SW480 (cell line): ENCODE data around the gene RFXANK.
A peak's percentile ranks its signal among the peaks of the same experiment; 100 is the strongest.
"Not testable (repeated sequence)": the region's sequence is repeated elsewhere in the genome, so short reads cannot be mapped to it uniquely, and the experiment has no call there.

ENCODE experiments used
- DNase-seq: peaks from one replicate; pipeline ENCODE4 v3.0.0-alpha.2; 2016; ENCODE audit warnings: low spot score

Gene RFXANK

DNA sequence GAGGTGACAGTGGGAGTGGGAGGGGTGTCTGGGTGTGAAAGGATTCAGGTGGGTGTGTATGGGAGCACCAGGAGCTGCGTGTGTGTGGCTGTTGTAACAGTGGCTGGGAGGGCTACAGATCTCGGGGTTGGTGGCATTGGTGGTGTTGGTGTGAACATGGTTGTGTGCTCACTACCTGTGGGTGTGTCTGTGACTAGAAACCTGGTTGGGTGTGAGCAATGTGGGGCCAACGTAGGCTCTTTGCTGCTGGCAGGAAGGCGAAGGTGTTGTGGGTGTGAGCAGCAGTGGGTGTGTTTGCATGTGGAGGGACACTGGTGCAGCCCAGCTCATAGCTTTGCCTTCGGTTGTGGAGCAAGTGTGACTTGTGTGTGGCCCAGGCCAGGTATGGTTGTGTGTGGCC lies 14.9 kb downstream of the RFXANK start:
- no peak for DNase-seq

GRCh38 chr19:19207637-19208572 lies 15.8 kb downstream of the RFXANK start:
- DNase-seq: no peak

DNA sequence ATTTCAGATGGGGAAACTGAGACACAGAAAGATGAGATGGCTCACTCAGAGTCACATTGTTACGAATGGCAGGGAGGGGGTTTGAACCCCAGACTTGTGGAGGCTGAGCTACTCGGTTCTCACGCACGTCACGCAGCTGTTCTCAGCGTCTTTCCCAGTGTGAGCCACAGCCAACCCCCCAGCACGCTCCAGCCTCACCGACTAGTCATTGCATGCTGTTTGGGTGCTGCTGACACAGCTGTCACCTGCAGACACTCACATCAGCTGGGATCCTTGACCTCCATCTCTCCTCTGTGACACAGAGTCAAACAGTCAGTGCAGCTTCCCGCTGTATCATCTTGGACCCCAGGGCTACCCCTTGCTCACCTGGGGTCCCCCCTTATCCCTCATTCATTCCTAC lies 17.3 kb downstream of the RFXANK start:
- DNase-seq: no peak

DNA sequence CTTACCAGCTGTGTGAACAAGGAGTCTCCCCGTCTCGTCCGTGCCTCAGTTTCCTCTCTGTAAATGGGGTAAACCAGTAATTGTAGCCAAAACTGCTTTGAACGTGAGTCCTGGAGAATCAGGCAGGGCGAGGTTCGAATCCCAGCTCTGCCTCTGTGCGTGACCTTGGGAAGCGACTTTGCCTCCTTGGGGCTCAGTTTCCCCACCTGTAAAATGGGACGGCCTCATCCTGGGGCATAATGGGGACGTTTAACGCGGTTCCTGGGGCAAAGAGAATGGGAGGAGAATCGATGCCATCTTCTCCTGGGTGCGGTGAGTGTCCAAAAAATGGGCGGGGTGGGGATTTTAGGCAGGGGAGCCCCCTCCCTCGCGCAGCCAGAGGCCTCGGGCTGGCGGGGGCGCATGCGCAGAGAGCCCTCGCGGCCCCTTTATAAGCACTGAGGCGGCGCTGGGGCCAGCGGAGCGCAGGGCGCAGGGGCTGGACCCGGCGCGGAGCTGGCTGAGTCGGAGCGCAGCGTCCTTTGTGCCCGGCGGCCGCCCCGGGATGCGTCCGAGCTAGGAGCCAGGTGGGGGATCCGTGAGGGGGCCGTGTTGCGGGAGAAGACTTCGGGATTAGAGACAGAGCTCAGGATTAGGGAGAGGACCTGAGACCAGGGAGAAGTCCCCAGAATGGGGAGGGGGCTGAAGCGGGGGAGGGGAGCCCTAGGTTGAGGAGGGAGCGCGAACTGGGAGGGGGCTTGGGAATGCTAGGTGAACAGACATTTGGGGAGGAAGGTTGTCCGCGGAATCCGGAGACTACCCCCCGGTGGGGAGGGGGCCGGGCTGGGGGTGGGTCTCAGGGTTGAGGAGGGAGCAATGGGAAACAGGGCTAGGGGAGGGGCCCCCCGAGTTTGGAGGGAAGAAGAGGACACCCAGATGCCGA lies 19.7 kb downstream of the RFXANK start, which contains the start of gene NCAN:
Gene NCAN (plus strand): TSS at position 460 of the 922 bp plus-strand sequence. CDS start 4,996 bp downstream, outside the sequence.
- DNase-seq: no peak

DNA sequence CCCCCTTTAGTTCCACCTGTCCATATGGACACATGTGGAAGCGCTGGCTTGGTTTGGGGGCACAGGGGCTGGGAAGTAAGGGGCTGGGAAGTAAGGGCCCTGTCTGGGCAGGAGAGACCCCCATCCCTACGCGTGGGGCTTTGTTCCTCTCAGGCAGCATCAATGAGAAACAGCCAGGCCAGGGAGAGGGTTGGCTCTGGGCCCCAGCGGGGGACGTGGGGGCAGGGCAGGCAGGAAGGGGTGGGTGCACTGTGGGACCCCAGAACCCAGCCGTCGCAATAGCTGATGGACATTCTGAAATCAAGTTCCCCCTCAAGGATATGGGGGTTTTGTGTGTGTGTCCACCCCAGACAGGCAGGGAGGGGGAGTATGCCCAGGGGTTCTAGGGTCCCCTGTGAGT lies 20.9 kb downstream of the RFXANK start:
- DNase-seq: no peak

DNA sequence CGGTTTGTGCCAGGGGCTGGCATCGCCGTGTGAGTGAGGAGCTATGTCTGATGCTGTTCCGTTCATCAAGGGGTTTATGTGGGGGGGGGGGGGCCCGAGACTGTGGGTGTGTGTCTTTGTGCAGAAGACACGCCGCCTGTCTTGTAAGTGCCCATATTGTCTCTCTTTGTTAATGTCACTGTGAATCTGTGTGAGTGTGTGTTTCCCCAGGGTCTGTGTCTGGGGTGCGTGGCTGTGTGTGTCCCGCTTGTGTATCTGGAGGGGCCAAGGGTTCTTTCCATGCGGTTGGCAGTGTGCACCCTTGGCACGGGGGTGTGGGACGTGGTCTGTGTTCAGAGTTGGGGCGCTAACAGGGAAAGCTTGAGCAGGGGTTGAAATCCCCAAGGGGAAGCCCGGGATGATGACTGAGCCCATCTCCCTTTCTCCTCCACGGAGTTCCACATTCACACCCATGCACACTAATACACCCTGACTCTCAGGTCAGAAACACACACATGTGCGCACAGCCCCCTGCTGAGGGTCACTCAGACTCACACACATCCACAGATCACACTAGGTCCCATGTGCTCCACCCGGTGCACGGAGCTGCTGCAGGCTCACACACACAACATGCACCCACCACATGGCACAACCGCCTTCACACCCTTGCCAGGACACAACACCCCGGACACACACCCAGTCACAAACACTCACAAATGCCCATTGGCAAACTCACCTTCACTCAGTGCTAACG lies 21.5 kb downstream of the RFXANK start:
- no peak for DNase-seq

DNA sequence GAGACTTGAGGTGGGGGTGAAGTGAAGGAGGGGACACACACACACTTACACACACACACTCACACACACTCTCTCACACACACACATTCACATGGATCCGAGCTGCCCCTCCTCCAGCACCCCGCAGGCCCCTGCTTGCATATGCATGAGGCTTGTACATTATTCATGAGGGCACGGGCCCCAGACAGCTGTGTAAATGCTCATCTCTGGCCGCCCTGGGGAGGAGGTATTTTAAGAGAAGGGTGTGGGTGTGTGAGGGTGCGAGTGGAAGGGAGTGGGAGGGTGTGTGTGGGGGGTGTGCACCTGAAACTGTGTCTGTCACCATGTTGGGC lies 22.1 kb downstream of the RFXANK start:
- DNase-seq: no peak

DNA sequence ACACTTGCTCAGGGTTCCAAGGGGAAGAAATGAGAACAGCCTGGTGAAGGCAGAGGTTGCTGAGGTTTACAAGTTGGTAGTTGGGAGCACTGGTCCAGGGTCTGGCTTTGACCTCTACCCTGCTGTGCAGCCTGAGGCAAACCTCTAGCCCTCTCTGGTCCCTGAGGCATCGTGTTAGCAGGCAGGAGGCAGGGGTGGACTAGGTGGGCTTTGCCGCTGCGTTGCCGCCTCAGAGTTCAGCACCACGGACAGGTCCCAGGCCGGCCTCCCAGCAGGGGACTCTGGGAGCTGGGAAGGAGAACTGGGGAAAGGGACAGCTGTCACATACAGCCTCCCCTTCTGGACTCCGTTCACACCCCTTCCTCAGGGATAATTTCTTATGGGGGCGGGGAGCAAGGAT lies 22.8 kb downstream of the RFXANK start:
- DNase-seq: no peak

- no peak for DNase-seq
These were observed 23.7 kb downstream of the RFXANK start for GRCh38 chr19:19215792-19216191.

- DNase-seq: peak; percentile 58
These were observed 25.0 kb downstream of the RFXANK start for GRCh38 chr19:19217099-19217498.

DNA sequence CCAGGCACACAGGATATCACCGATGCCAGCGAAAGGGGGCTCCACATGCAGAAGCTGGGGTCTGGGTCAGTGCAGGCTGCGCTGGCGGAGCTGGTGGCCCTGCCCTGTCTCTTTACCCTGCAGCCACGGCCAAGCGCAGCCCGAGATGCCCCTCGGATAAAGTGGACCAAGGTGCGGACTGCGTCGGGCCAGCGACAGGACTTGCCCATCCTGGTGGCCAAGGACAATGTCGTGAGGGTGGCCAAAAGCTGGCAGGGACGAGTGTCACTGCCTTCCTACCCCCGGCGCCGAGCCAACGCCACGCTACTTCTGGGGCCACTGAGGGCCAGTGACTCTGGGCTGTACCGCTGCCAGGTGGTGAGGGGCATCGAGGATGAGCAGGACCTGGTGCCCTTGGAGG lies 26.9 kb downstream of the RFXANK start:
- DNase-seq: no peak

- DNase-seq: not testable (repeated sequence)
These were observed 28.9 kb downstream of the RFXANK start for GRCh38 chr19:19221000-19221399.

DNA sequence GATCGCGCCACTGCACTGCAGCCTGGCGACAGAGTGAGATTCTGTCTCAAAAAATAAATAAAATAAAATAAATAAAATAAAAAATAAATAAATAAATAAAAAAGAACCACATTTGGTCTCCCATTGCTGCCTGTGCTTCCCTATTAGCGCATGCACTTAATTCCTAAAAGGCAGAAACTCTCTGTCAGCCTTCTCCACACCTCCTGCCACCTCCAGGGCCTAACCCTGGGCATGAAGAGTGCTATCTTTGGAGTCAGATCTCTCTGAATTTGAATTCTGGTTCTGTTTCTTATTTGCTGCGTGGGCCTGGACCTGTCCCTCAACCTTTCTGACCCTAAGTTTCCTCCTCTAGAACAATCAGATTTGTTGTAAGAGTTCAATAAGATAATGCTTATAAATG lies 31.0 kb downstream of the RFXANK start:
- DNase-seq: no peak

GRCh38 chr19:19223636-19224035 lies 31.6 kb downstream of the RFXANK start:
- DNase-seq: no peak

DNA sequence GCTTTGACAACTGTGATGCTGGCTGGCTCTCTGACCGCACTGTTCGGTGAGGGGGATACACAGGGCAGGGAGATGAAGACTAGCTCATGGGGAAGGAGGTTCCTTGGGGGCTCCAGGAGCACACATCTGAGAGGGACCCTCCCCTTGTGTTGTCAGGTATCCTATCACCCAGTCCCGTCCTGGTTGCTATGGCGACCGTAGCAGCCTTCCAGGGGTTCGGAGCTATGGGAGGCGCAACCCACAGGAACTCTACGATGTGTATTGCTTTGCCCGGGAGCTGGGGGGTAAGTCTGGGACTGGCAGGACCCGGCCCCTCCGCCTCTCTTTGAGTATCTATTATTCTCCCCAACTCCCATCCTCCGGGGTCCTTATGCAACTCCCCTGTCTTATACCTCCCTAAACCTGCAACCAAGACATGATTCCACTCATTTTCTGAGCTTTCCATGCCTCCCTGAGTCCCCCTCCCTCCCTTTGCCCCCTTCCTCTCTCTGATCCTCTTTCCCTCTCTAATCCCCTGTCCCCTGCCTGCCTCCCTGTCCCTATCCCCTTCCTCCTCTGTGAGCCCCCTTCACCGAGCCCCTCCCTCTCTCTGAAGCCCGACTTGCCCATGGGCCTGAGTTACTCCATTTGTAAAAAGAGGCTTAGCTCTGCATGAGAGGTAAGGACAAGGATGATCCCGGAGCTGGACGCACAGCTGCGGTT lies 32.2 kb downstream of the RFXANK start:
- DNase-seq: no peak

- peak; percentile 92 for DNase-seq
These were observed 32.9 kb downstream of the RFXANK start for GRCh38 chr19:19224852-19225494.

- no peak for DNase-seq
These were observed 34.1 kb downstream of the RFXANK start for GRCh38 chr19:19226204-19226603.

DNA sequence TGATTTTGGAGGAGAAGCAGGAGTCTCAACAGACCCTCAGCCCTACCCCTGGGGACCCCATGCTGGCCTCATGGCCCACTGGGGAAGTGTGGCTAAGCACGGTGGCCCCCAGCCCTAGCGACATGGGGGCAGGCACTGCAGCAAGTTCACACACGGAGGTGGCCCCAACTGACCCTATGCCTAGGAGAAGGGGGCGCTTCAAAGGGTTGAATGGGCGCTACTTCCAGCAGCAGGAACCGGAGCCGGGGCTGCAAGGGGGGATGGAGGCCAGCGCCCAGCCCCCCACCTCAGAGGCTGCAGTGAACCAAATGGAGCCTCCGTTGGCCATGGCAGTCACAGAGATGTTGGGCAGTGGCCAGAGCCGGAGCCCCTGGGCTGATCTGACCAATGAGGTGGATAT lies 34.6 kb downstream of the RFXANK start:
- DNase-seq: no peak

GRCh38 chr19:19227217-19227616 lies 35.2 kb downstream of the RFXANK start:
- no peak for DNase-seq

DNA sequence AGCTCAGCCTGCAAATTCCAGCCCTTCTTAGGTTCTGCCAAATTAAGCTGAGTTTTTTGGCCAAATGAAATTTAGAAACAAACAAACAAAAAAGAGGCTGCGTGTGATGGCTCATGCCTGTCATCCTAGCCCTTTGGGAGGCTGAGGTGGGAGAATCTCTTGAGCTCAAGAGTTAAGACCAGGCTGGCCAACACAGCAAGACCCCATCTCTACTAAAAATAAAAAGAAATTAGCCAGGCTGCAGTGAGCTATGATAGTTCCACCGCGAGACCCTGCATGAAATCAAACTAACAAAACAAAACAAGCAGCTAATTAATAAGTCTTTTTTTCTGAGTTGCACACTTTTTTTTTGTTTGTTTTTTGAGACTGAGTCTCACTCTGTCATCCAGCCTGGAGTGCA lies 37.6 kb downstream of the RFXANK start:
- DNase-seq: no peak

DNA sequence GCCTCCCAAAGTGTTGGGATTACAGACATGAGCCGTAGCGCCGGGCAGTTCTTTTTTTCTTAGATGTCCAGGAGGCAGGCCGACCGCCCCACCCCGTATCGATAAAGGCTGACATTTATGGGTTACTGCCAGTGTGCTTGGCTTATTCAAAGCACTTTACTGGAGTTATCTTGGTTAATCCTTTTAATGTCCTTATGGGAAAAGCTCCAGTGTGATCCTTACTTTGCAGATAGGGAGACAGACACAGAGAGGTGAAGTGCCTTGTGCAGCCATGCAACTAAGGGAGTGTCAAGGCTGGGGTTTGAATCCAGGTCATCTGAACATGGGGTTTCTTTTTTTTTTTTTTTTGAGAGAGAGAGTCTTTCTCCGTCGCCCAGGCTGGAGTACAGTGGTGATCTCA lies 38.9 kb downstream of the RFXANK start:
- DNase-seq: no peak
